GM21619 (cell line): ENCODE data around the gene TMEM143.
"Not testable (repeated sequence)": the region's sequence is repeated elsewhere in the genome, so short reads cannot be mapped to it uniquely, and the experiment has no call there.

Experiments used
- ATAC-seq: cut with Tn5 transposase; IDR thresholded peaks from one replicate; pipeline ENCODE4 v1.9.1; 2021; ENCODE audit not compliant: unreplicated experiment

TMEM143 gene

GRCh38 chr19:48391100-48392005 lies 27.6 kb upstream of the TMEM143 start, which contains the start of gene KDELR1:
KDELR1 (minus strand) TSS chr19:48391551; CDS start chr19:48391358, 193 bp downstream.
- ATAC-seq: peak; percentile 77

- peak; percentile 26 for ATAC-seq
Measured at GRCh38 chr19:48390188-48391099, 26.7 kb upstream of the TMEM143 start.

GRCh38 chr19:48386981-48387380 lies 23.2 kb upstream of the TMEM143 start:
- no peak for ATAC-seq

- no peak for ATAC-seq
Measured at GRCh38 chr19:48385461-48386087, 21.8 kb upstream of the TMEM143 start.

GRCh38 chr19:48382286-48382685 lies 18.5 kb upstream of the TMEM143 start:
- no peak for ATAC-seq

- ATAC-seq: no peak
Measured at GRCh38 chr19:48381178-48381950, 17.6 kb upstream of the TMEM143 start.

- no peak for ATAC-seq
Measured at GRCh38 chr19:48379058-48379457, 15.3 kb upstream of the TMEM143 start.

- no peak for ATAC-seq
Measured at GRCh38 chr19:48378194-48378570, 14.4 kb upstream of the TMEM143 start.

- ATAC-seq: no peak
Measured at GRCh38 chr19:48373567-48373966, 9.8 kb upstream of the TMEM143 start.

- no peak for ATAC-seq
Measured at GRCh38 chr19:48372904-48373303, 9.2 kb upstream of the TMEM143 start.

- ATAC-seq: not testable (repeated sequence)
Measured at GRCh38 chr19:48371771-48372170, 8.0 kb upstream of the TMEM143 start.

- no peak for ATAC-seq
Measured at GRCh38 chr19:48371367-48371766, 7.6 kb upstream of the TMEM143 start.

GRCh38 chr19:48370955-48371354 lies 7.2 kb upstream of the TMEM143 start:
- ATAC-seq: no peak

- ATAC-seq: no peak
Measured at GRCh38 chr19:48368936-48369335, 5.2 kb upstream of the TMEM143 start.

GRCh38 chr19:48367855-48368254 lies 4.1 kb upstream of the TMEM143 start:
- no peak for ATAC-seq

- ATAC-seq: no peak
Measured at GRCh38 chr19:48365602-48366001, 1.9 kb upstream of the TMEM143 start.

GRCh38 chr19:48364598-48365348 lies 1.0 kb upstream of the TMEM143 start:
- no peak for ATAC-seq

- peak; percentile 6 for ATAC-seq
Measured at GRCh38 chr19:48363500-48363809, 285 bp downstream of the TMEM143 start.

- ATAC-seq: peak; percentile 53
Measured at GRCh38 chr19:48362716-48363499, 832 bp downstream of the TMEM143 start.
